HG02970 (cell line): ENCODE results near the gene MYO3B.
"Not testable (repeated sequence)": the region's sequence is repeated elsewhere in the genome, so short reads cannot be mapped to it uniquely, and the experiment has no call there.

ENCODE experiments used
- ATAC-seq: cut with Tn5 transposase; IDR thresholded peaks from one replicate; pipeline ENCODE4 v1.9.1; 2021; ENCODE audit warnings: mild to moderate bottlenecking, moderate library complexity, moderate number of reproducible peaks; ENCODE audit not compliant: unreplicated experiment, low FRiP score

MYO3B gene

DNA sequence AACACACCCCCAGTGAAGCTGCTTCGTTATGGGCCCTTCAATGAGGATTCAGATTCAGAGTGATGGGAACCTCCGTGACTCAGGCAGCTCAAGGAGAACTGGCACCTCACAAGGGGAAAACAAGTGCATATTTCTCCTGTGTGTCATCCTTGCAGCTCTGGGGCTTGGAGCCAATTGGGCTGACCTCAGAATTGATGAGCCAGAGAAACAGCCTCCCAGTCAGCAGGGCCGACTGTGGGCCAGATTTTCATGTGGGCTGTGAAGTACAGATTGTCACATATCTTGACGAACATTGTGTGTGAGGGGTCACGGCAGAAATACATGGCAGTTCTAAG is 347.6 kb downstream of the MYO3B start:
- no peak for ATAC-seq

DNA sequence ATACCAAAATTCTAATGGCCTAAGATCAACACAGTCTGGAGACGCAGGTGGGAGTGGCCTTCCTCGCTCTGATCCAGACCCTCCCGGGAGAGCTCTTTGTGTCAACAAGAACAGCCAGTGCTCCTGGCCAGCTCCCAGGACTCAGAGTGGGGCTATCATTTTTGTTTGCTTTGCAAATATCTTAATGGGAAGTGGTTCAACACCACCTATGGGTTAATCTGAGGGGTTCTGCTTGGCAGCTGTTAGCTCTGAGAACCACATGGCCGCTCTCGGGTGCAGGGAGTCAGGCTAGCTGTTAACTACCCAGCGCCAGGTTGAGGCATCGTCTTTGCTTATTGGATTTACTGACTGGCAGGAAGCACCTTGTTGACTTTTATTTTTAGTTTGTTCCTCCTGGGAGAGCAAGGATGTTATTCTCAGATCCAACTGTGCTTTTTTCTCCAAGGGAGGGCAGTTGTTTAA is 352.4 kb downstream of the MYO3B start:
- no peak for ATAC-seq

DNA sequence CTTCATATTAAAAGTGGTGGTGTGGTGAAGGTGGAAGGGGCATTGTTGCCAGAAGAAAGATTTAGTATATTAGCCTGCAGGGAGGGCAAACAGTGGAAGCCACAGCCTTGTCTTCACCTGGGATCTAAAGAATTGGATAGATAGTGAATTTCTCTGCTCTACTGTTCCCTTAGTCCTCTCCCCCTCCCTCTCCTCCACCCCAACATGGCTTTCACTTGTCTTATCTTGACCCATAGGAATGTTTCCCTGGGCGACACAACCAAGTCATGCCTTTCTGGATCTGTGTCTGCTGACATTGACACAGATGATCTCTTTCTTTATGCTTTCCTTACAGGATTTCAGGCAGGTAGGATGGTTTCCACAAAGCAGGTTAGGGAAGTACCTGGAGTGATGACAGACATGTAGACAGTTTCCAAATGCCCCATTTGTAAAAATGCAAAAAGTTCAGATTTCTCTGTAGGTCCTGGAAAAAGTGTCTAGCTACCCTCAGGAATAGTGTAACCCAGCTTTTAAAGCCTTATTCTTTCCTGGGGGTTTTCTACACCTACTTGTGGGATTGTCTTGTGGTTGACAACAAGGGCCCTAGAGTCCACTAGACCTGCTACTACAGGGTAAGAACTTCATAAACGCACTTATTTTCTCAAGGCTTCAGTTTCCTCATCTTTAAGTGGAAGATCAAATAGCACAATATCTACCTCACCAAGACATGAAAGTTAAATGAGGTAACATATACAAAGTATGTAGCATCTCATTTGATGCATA is 353.0 kb downstream of the MYO3B start:
- ATAC-seq: no peak

DNA sequence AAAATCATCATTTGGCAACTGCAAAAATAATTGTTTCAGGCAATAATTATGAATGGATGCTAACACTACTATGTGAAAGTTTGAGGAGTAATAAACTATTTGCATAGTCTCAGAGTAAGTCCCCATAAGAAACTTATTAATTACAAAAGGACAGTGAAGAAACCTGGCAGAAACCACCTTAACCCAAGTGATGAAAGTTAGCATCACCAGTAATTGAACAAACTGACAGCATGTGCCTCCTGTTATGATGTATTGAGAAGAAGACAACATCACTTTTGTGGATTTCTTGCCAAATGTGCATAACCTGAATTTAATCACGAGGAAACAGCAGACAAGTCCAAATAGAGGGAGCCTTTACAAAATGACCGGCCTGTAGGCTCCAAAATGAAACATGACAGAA is 353.9 kb downstream of the MYO3B start:
- no peak for ATAC-seq

DNA sequence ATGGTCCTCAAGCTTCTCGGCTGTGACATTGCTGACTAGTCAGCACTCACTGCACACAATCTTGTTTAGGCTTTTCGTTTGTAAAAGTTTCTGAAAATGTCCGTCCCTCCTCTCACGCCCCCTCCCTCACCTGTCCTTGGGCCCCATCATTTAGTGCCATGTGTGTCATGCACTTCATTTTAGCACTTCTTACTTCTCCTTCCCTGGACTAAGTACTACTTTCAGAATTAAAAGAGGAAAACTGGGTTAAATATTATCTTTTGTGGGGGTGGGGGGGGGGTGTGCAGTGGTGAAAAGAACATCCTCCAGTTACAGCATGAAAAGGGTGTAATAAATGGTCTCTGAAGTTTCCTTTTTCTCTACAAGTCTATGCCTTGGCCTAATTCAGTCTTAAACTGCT is 355.2 kb downstream of the MYO3B start:
- no peak for ATAC-seq

DNA sequence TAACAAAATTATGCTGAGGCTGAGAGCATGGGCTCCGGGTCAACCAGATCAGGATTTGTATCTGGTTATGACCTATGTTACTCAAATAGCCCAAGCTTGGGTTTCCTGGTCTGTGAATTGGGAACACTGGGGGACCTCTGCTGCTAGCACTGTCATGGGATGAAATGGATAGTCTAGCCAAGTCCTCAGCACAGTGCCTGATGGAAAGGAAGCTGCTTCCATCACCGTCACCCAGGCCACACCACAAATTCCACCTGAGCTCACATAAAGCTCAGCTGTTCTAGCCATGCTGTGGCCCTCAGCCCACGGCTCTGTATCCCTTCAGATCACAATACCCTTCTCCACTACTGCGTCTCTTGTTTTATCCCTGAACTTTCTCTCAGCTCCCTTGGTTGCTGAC is 357.6 kb downstream of the MYO3B start:
- no peak for ATAC-seq

DNA sequence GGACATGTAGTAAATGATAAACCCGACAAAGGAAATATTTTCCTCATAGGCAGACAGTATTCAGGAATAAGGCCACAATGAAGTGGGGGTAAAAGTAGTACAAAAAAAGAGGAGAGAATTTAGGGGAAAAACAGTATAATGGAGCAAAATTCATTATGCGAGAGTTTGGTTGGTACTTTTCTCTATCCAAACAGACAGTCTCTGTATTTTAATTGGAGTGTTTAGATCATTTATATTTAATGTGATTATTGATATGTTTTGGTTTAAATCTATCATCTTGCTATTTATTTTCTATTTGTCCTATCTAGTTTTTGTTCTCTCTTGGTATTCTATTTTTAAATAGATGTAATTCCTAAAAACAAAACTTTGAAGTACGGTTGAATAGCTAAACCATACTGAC is 366.9 kb downstream of the MYO3B start:
- no peak for ATAC-seq

DNA sequence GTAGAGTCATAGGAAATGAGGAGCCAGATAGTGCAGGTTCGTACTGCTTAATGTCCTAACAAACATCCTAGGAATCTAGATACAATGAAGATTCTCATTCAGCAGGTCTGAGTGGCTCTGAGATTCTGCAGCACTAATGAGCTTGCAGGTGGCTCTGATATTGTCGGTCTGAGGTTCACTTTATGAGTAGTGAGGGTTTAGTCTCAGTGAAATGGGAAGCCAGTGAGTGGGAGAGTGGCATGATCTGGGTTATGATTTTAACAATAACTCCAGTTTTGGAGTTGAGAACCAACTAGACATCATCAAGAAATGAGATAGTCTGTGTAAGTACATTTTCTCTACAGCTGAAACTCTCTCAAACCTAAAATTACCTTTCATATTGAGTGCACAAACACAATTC is 370.4 kb downstream of the MYO3B start:
- no peak for ATAC-seq

DNA sequence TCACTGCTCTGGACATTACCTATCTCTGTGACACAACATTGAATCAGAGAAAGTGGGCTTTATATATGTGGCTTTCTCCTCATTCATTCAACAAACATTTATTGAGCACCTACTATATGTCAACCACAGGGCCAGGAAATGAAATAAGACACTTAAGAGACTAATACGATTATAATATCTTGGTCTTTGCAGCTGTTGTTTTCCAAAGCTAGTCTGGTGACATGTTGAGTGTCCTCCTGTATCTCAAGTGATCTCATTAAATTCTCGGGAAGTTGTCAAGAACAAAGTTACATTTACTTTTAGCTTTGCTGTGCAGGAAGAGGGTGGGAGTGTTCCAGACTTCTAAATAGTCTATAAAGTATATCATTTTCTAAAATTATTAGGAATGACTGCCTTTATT is 372.6 kb downstream of the MYO3B start:
- ATAC-seq: no peak

DNA sequence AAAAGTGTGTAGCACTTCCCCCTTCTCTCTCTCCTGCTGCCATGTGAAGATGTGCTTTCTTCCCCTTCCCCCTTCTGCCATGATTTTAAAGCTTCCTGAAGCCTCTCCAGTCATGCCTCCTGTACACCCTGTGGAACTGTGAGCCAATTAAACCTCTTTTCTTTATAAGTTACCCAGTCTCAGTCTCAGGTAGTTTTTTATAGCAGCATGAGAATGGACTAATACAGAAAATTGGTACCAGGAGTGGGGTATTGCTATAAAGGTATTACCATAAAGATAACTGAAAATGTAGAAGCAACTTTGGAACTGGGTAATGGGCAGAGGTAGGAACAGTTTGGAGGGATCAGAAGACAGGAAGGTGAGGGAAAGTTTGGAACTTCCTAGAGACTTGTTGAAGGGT is 374.0 kb downstream of the MYO3B start:
- ATAC-seq: not testable (repeated sequence)

DNA sequence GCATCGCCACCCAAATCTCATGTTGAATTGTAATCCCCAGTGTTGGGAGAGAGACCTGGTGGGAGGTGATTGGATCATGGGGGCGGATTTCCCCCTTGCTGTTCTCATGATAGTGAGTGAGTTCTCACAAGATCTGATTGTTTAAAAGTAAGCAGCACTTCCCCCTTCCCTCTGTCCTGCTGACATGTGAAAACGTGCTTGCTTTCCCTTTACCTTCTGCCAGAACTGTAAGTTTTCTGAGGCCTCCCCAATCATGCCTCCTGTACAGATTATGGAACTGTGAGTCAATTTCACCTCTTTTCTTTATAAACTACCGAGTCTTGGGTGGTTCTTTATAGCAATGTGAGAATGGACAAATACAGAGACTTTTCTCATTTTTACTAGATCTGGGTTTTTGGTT is 375.8 kb downstream of the MYO3B start:
- no peak for ATAC-seq

DNA sequence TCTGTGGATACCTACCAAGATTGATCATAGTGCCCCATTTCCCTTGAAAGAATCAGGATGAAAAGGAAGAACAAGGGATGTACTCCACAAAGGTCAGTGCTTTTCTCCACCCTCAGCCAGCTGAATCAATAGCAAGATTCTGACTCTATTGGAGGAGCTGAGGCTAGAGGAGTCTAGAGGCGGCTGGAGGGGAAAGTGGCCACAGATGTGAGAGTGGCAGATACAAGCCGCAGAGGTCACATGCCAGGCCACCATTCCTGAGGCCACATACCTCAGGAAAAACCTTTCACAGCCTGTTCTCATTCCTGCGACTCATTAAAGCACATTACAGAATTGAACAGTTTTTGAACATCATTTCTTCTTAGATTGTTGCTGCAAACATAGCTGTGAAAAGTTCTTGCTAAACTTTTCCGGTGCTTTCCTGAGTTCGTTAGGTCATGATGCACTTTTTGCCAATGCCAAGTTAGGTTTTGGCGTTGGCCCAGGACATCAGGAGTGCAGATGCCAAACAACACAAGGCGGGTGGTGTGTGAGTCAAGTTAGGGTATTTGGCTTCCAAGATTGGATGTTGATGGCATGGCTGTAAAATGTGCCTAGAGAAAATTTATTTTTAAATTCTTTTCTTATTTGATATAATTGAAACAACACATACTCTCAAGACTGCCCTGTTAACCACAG is 376.5 kb downstream of the MYO3B start:
- ATAC-seq: no peak

DNA sequence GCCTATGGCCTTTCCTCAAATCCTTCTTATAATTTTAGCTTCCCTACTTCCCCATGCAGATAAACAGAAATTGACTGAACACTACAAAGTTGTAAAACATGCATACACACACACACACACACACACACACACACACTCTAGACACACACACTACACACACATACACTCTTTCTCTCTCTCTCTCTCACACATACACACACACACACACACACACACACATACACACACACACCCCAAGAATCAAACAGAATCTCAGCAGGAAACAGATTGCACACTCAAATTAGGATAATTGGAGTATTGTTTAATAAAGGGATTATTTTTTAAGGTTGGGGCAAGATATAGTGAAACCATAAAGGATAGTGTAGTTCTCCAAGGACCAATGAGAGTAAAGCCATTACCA is 385.0 kb downstream of the MYO3B start:
- ATAC-seq: no peak

DNA sequence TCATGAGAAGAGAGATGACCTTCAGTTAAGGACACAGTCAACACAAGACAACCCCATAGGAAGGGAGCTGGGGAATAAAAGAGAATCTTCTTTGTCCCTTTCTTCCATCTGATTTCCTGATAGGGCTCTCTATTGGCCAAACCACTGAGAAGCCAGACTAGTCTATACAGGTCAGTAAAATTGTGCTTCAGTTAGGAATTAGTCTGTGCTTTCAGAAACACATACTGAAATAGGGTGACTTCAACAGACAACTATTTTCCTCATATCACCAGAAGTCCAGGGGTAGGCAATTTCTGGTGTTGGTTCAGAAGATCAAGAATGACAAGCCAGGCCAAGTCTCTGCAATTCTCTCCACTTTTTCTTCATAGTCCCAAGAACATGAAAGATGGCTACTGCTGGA is 385.5 kb downstream of the MYO3B start:
- no peak for ATAC-seq

DNA sequence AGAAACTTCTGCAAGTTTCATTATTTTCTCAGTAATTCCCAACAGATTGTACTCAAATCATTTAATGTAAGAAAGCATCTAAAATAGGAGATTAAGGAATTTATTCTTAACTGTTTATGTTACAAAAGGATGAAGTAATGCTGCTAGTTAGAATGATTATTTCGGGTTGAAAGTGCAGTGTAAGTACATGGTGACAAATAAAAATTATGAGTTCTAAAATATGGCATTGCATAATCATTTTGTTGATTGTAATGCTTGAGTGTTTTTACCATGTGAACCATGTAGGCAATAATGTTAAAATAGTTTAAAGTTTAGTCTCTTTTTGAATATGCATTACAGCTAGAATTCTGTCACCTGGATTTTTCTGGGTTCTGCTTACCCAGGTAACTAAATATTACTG is 388.2 kb downstream of the MYO3B start:
- ATAC-seq: no peak

DNA sequence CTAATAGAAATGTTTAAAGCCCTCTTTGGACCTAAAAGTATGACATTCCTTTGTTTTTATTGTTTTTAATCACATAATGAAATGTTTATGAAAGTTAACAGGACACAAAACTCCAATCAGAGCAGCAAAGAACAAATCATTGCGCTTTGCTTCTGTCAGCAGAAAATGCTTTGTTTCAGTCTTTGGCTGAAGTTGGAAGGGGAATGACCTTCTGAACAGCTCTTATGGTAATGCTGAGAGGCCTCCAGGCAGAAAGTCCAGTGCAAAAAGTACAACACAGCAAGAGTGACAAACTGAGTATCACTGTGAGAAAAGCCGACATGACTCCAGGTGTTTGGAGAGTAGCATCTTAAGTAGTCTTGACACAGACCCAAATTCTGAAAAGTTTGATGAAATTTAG is 389.5 kb downstream of the MYO3B start:
- no peak for ATAC-seq

DNA sequence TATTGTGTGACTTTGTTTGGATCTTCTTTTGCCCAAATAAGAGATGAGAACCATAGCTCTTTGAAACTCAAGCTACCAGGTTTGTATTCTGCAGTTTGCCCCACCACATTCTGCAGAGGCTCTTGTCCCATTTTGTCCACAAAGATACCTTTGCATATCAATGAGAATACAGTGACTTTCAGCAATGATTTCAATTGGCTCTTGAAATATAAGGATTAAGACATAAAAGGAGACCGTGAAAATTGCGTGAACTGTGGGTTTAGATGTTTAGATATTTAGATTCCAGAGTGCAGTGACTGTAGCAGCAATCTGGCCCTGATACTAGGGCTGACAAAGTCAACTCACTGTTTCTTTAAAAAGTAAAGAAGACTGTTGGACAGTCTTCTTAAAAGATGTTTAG is 390.6 kb downstream of the MYO3B start:
- ATAC-seq: no peak

DNA sequence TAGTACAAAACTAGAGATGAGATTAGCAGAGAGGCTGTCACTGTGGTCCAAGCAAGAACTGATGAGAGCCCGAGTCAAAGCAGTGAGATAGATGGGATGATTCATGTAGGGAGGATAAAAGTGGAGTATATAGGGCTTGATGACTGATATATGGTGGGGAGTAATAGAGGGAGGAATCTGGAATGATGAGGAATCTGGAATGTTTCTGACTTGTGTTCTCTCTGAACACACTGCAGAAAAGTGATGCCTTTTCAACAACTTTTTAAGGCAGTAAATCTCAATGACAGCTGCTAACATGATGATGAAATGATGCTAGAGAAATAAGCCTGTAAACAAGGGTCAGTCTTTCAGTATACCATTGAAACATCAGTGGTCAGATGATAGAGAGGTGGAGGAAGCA is 393.7 kb downstream of the MYO3B start:
- no peak for ATAC-seq

DNA sequence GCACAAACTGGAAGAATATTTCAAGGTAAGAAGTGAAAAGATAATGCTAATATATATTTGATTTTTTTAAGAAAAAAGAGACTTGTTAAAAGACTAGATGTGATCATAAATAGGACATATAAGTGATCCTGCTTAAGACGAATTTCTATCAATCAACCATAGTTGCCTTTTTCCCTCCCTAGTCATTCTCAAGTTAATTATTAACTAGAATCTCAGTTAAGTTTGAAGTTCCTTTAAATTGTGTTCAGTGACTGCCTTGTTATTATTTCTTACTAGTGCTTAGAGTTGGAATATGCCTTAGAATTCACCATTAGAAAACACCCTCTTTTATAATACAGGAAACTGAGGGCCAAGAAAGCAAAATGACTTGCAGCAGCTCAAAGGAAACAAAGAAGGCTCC is 395.7 kb downstream of the MYO3B start:
- no peak for ATAC-seq

DNA sequence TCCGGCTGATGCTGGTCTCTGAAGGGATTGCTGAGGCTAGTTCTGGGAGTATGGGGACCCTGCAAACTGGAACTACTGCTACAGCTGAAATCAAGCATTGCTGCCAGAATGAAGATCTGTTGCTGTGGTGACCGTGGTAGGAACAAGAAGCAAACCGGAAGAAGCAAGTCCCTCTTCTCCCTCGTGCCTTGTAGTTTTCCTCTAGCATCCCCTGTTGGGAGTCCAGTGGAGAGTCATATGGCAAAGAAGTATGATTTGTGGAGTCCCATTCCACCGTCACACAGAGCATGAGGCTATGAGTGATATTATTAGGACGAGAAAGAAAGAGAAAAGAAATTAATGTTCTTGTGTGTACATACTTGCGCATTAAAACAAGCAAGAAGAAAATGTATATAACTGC is 398.3 kb downstream of the MYO3B start:
- no peak for ATAC-seq

DNA sequence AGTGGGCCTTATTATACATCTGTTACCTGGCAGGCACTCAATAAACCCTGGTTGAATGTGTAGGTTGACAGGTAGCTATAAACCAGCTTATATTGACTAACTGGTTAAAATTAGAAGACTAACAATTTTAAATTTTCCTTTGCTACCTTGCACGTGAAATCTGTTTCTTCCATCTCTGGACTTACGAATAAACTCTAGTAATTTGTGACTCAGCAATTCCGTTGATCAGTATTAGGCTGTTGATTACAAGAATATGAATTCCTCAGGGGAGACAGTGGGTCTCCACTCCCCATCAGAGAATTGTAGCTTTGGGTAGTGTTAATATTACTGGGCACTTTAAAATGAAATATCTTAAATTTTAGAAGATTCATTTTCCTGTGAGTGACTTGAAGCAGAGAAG is 399.4 kb downstream of the MYO3B start:
- ATAC-seq: no peak

DNA sequence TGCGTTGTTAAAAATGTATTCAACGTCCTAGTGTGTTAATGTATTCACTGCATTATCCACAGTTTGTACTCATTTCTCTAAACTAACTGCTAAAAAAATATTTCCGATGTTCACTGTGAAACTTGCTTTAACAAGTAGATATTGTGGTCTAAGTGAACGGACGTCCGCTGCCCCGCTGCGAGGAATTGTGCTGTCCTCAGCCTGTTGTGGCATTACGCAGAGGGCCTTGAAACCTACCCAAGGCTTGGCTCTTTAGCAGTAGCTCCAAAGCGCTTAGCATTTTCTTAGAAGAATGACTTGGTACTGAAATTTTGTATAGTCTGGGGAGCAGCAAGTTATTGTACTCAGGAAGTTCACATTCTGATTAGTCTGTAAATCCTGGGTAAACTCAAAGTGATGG is 400.7 kb downstream of the MYO3B start:
- ATAC-seq: no peak
